Keratinocyte (primary cell): ENCODE results near the gene PLCL2.

Experiments
- CTCF ChIP-seq, 3 experiments: IDR thresholded peaks in 1 of 3; conservative IDR thresholded peaks in 1 of 3; optimal IDR thresholded peaks in 1 of 3; 2 replicates in 2 of 3; 3 replicates in 1 of 3; pipeline versions ENCODE3 to v1.5.1; 2011; ENCODE audit warnings: low read length in 3 of 3, mild to moderate bottlenecking in 3 of 3, moderate library complexity in 2 of 3, control low read depth in 1 of 3, inconsistent platforms in 1 of 3; ENCODE audit not compliant: insufficient read depth in 2 of 3; ENCODE audit errors: extremely low read depth in 1 of 3
- EZH2 ChIP-seq: IDR thresholded peaks from one replicate; pipeline ENCODE4 v1.6.1; 2012; ENCODE audit warnings: inconsistent platforms, mild to moderate bottlenecking, low read length, moderate library complexity

GRCh38 chr3:16998236-16998923 lies 113.6 kb downstream of the PLCL2 start:
- no peak for TF ChIP-seq EZH2
- no peak for TF ChIP-seq CTCF (optimal IDR thresholded peaks at IDR 0.05 in 1 of 3, IDR thresholded peaks at IDR 0.05 in 1 of 3, conservative IDR thresholded peaks at IDR 0.05 in 1 of 3; ENCODE audit: extremely low read depth in 1 of 3, insufficient read depth in 2 of 3, low read length in 3 of 3)
